Activated CD8-positive, alpha-beta memory T cell treated with anti-CD3 and anti-CD28 coated beads for 36 hours (primary cell): ENCODE data around the gene SPO11. TPM values are rescaled to one million over a fixed set of nuclear protein-coding genes. Genes with fewer than 3 reads are reported as not detected.

Source experiments
- CTCF ChIA-PET: fragments of 350-600 bp; sonication (Branson Sonifier 250); formaldehyde crosslinking; loops from one replicate; lab custom pipeline; 2021; ENCODE audit warnings: antibody characterized with exemption; lab: Charles Lee
- POLR2A ChIA-PET: fragments of 350-600 bp; sonication (Branson Sonifier 250); formaldehyde crosslinking; loops from one replicate; lab custom pipeline; 2021; ENCODE audit warnings: antibody characterized with exemption; lab: Charles Lee
- total RNA-seq, 2 experiments: library from RNA; stranded (reverse); gene quantifications; one replicate each; pipeline ENCODE4 v1.2.3, GENCODE V29; 2021

Gene SPO11
- total RNA-seq, 2 experiments from 2014 or later: not detected

DNA sequence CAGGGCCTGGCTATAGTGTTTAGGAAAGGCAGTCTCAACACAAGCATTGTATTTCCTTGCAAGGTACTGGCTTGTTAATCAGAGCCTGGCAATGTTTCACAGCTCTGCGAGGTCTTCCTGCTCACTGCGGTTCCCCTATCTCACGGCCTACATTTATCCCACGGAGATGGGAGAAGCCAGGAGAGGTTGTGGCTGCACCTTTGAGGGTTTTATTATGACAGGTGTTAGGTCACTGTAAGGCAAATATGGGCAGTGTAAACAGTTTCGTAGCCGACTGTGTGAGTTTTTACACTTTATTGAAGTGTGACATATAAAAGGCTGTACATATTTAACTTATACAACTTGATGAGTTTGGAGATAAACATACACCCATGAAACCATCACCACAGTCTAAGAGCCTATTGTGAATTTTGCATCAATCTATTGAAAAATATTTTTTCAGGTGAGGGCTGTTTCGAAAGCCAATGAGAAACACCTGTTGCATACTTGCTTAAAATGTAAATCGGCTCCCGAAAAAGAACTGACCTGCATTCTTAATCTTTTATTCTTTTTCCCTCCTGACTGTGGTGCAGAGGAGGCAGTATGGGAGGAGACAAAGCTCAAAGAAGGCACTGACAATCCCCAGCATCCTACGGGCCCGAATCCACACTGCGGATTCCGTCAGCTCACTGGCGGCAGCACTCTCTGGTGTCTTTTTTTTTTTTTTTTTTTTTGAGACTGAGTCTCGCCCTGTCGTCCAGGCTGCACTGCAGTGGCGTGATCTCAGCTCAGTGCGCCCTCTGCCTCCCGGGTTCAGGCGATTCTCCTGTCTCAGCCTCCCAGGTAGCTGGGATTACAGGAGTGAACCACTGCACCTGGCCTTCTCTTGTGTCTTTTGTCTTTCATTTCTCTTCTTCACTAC is 54.1 kb downstream of the SPO11 start:
- ChIA-PET CTCF (interaction anchor here (1.1 kb wide), 1 partner anchor 112 kb away, joined by 6 read pairs; no protein-coding TSS in a partner anchor), POLR2A (interaction anchor here (0.6 kb wide), 1 partner anchor 337 kb away, joined by 3 read pairs; no protein-coding TSS in a partner anchor)

DNA sequence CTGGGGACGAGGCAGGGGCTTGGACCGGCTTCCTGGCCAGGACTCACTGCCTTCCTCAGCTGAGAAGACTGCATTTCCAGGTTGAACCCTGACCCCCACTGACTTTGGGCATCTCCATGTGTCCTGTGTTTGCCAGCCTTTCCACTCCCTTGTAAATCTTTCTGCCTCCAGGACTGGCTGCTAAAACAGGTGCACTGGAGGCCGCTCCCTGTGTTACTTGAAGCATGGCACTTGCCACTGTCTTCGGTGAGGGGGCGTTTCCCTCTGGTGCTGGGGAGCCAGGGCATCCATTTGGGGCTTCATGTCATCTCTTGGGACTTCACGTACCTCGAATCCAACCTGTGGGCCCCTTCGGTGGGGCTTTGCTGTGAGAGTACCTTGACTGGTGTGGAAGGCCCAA is 54.9 kb downstream of the SPO11 start:
- POLR2A ChIA-PET: no interaction called here
- CTCF ChIA-PET: interaction anchor here (1.1 kb wide), 1 partner anchor 111 kb away, joined by 6 read pairs; no protein-coding TSS in a partner anchor

DNA sequence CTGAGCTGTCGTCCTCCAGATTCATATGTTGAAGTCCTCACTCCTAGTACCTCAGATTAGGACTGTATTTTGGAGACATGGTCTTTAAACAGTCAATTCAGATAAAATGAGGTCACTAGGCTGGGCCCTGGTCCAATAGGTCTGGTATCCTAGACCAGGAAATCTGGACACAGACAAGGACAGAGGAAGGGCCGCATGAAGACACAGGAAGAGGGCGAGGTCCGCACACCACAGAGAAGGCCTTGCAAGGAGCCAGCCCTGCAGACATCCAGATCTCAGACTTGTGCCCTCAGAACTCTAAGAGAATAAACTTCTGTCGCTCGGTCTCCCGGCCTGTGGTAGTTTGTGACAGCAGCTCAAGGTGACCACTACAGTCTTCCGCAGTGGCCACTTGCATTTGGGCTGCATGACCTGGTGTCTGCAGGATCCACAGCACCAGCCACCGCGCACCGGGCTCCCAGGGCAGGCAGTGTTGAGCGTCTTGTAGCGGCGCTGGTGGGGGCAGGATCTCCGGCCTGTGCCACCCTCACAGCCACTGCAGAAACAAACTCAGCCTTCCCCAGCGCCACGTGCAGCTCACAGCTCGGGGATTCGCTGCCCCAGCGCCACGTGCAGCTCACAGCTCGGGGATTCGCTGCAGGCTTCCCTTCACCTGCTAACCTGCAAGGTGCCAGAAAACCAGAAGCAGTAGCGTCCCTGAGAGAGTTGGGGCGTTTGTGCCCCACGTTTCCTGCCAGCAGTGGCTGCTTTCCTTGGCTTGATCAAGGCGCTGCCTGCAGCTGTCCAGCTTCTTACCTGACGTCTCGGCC is 55.6 kb downstream of the SPO11 start:
- ChIA-PET POLR2A (no interaction called here), CTCF (no interaction called here)

DNA sequence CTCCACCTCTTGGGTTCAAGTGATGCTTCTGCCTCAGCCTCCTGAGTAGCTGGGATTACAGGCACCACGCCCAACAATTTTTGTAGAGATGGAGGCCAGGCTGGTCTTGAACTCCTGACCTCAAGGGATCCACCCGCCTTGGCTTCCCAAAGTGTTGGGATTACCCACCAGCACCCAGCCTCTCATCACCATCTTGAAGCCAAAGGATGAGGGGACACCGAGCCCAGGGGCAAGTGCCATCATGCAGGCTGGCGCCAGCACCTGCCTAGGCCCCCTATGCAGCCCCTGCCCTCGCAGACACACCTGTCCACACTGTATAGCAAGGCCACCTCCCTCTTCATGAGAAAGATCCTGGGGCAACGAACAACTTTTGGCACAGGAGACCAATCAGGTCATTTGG is 56.3 kb downstream of the SPO11 start:
- POLR2A ChIA-PET: no interaction called here

DNA sequence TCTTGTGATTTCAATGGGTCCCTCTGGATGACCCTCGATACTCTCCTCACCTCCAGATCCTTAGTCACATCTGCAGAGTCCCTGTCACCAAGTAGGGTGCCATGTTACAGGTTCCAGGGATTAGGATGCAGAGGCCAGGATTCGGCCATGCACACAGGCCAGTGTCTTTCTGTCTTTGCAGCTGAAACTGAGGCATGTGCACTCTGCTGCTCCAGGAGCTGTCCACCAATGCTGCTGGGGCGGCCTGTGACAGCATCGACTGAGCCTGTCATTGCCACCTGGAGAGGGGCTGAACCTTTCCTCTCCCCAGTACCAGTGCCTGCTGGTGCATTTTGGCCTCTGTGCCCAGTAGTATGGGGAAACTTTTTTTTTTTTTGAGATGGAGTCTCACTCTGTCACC is 57.2 kb downstream of the SPO11 start:
- ChIA-PET POLR2A (no interaction called here), CTCF (no interaction called here)

More for the DNA sequence above, 56.3 kb downstream of the SPO11 start:
- CTCF ChIA-PET: no interaction called here

DNA sequence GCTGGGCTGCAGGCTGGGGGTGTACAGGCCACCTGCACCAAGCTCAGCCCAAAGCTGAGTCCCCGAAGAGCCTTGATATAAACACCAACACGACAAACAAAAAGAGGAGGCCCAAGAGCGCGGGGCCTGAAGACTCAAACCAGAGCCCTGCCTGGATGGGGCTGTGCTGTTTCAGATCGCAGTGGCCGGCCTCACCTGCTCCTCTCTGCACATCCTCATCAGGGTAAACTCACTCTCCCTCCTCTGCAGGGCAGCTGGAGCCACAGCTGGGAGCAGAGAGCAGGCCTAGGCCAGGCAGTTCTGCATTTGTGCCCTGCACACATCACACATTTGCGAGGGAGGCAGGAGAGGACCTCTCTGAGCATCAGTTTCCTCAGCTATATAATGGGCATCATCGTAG is 57.9 kb downstream of the SPO11 start:
- POLR2A ChIA-PET: no interaction called here
- CTCF ChIA-PET: interaction anchor here (2.4 kb wide), 1 partner anchor 108 kb away, joined by 8 read pairs; no protein-coding TSS in a partner anchor

DNA sequence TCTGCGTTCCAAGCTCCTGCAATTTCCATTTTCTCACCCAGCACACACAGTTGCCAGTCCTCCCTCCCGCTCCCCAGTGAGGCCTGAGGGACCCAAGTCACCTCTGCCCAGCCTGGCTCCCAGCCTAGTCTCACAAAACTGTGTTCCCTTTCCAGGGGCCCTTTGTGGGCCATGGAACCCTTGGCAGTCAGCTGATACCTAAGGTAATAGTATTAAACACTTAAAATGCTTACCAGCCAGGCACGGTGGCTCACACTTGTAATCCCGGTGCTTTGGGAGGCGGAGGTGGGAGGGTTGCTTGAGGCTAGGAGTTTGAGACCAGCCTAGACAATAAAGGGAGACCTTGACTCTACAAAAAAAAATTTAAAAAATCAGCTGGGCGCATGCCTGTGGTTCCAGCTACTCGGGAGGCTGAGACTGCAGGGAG is 58.4 kb downstream of the SPO11 start:
- POLR2A ChIA-PET: no interaction called here
- CTCF ChIA-PET: interaction anchor here (2.4 kb wide), 1 partner anchor 108 kb away, joined by 8 read pairs; no protein-coding TSS in a partner anchor

DNA sequence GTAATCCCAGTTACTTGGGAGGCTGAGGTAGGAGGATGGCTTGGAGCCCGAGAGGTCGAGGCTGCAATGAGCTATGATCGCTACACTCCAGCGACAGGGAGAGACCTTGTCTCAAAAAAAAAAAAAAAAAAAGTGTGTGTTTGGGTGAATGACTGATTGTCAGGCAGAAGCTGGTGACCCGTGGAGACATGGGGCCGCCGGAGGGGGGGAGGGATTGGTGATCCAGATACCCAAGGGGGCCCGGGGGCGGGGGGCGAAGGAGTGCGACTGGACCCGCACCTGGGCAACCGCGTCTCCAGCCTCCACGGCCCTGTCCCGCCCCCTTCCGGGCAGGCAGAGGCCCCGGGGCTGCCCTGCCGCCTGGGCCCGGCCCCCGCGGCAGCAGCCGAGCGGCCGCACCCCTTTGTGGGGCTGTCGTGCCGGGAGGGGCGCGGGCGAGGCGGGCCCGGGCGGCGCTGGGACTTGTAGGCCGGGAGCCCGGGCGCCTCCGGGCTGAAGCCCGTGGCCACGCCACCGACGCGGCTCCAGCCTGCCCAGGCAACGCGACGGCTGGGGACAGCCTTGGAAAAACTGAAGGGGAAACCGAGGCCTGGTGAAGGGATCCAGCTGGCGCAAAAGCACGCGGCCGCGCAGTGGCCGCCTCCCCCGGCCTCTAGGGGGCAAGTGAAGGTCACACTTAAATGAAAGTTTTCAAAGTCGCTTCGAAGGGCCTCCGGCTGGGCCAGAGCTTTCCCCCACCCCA is 59.5 kb downstream of the SPO11 start:
- ChIA-PET CTCF (interaction anchor here (1.1 to 2.4 kb wide), 4 partner anchors 9 to 107 kb away, joined by 4 to 13 read pairs (median 7); no protein-coding TSS in a partner anchor), POLR2A (interaction anchor here (0.6 to 3.3 kb wide), 4 partner anchors 10 to 960 kb away, joined by 3 to 39 read pairs (median 6); no protein-coding TSS in a partner anchor)

DNA sequence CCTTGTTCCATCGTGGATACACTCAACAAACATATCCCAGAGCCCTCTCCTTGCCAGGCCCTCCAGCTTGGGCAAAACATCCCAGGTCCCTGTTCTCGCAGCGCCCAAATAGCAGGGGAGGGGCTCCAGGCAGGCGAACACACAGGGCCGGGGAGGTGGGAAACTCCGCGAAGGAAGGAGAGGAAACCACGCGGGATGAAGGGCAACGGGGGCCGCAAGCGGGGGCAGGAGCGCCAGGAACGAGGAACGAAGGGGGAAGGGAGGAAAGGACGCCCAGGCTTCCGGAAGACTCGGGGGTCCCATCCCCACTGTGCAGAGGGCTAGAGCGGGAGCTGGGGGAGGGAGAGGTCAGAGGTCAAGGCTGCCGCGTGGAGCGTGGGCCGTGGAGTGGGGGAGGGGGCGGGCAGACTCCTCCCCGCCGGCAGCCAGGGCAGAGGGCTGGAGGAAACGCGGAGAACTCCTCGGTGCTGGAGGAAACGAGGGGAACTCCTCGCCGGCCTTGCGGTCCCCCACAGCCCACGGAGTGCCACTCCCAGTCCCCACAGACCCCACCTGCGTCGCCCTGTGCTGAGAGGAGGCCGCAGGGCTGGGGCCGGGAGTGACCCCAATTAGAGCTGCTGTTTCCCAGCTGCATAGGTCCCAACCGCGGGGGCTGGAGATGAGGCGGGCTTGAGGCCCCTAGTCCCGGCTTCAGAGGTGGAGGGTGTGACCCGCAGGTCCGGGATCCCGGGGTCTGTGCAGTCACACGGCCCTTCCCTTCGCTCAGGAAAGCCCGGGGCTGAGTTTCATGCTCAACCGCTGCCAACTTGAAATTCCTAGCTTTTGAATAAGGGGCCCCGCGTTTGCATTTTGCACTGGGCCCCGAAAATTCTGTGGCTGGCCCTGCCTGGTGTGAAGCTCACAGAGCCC is 60.3 kb downstream of the SPO11 start:
- POLR2A ChIA-PET: interaction anchor here (0.6 to 3.3 kb wide), 6 partner anchors 9 to 961 kb away, joined by 3 to 39 read pairs (median 4); no protein-coding TSS in a partner anchor
- CTCF ChIA-PET: interaction anchor here (0.7 to 3.5 kb wide), 6 partner anchors 8 to 106 kb away, joined by 4 to 14 read pairs (median 7); no protein-coding TSS in a partner anchor

DNA sequence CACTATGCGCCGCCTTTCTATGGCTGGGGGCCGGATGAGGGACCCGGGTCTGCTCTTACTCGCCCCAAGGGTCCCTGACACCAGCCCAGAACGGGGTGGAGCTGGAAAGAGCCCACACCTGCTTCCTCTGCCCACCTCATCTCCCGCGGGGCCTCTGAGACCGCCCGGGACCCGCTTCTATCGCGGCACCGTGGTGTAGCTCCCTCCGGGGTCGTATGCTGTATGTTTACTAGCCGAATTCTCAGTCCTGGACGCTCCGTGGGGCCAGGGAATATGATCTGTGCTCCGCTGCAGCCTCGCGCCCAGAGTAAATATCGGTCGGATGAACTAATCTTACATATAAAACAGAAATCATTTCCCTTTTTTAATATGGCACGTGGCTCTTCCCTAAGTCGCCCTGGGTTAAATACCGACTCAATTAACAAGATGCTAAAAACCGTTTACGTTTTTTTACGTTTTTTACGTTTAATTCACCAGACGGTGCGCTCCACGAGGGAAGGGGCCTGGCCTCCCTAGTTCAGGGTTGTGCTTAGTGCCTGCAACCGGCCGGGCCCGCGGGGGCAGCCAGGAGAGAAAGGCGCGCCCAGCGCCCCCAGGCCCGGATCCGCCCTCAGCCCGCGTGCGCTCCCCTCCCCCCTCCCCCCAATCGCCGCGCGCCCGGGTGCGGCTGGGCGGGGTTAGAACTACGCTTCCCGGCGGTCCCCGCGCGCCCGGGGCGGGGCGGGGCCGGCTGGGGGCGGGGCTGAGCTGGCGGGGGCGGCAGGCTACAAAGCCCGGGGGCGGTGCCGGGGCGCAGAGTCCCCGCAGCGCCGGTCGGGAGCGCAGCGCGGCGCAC is 61.2 kb downstream of the SPO11 start, which contains the start of gene RBM38:
RBM38 (plus strand) TSS at position 793 of the 835 bp plus-strand sequence. CDS start 186 bp downstream, outside the sequence.
- ChIA-PET POLR2A (interaction anchor here (0.6 to 3.3 kb wide), 7 partner anchors 8 to 1516 kb away, joined by 3 to 39 read pairs (median 4); partner anchors contain the start of gene STX16), CTCF (interaction anchor here (1.1 to 3.5 kb wide), 4 partner anchors 8 to 42 kb away, joined by 4 to 14 read pairs (median 10); no protein-coding TSS in a partner anchor)

DNA sequence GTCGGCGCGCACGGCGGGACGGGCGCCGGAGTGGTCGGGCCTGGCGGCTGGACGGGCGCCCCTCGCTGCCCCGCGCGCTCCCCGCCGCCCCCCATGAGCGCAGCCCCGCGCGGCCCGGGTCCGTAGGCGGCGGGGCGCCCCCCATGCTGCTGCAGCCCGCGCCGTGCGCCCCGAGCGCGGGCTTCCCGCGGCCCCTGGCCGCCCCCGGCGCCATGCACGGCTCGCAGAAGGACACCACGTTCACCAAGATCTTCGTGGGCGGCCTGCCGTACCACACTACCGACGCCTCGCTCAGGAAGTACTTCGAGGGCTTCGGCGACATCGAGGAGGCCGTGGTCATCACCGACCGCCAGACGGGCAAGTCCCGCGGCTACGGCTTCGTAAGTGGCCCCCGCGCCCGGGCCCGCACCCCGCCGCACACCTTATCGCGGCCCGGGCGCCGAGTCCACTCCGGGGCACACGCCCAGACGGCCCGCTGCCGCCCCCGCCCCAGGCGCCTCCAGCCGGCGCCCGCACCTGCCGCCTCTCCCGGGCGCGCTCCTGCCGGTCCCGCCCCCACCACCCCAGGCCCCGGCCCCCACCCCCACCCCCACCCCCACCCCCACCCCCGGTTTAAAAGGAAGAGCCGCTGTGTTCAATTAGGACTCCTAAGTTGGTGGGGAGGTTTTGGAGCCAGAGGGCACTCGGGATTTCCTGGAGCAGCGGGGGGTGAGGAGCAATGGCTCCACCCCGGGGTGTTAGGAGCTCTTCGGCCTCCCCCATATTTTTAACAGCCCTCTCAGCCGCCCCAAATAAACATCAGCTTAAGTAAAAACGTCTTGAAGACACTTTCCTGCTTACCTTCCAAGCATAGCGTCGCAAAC is 62.1 kb downstream of the SPO11 start:
- CTCF ChIA-PET: interaction anchor here (1.8 to 3.5 kb wide), 3 partner anchors 10 to 42 kb away, joined by 6 to 14 read pairs (median 7); no protein-coding TSS in a partner anchor
- POLR2A ChIA-PET: interaction anchor here (1.5 to 3.3 kb wide), 4 partner anchors 8 to 1260 kb away, joined by 3 to 39 read pairs (median 4); partner anchors contain the start of gene STX16

DNA sequence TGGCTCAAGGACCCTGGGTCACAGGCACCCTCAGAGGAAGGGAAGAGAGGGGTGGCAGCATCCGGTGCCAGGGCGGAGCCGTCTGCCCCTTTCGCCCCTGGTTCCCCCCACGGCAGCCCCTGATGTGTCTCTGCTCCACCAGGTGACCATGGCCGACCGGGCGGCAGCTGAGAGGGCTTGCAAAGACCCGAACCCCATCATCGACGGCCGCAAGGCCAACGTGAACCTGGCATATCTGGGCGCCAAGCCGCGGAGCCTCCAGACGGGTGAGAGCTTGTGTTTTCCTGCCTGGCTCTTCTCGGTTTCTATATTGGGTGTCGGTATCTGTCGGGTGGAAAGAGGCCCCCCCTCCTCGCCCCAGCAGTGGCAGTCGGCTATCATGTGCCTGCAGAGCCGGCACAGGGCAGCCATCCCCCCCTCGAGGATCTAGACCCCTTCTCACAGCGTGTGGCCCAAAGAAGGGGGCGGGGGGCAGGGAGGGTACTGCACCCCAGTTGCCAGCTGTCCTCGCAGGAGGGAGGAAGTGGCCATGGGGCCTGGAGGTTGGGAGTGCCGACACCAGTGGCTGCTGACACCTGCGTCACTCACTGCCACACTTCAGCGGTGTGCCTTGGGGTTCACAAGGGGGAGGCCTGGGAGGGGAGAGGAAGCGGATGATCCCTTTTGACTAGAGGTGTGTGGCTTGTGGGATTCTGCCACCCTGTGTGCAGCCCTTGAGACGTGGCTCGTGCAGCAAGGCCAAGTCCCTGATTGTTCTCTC is 63.1 kb downstream of the SPO11 start:
- POLR2A ChIA-PET: interaction anchor here (1.1 to 1.5 kb wide), 3 partner anchors 19 to 1259 kb away, joined by 3 to 4 read pairs (median 4); partner anchors contain the start of gene STX16
- CTCF ChIA-PET: interaction anchor here (1.3 to 3.5 kb wide), 3 partner anchors 10 to 13 kb away, joined by 3 to 14 read pairs (median 7); no protein-coding TSS in a partner anchor
